H1 (cell line): ENCODE data around the gene GCAT. TPM values are rescaled to one million over a fixed set of nuclear protein-coding genes. Genes with fewer than 3 reads are reported as not detected.

Experiments used
- CHD7 ChIP-seq: fragments of 300-600 bp; sonication (generic); IDR thresholded peaks from 2 replicates; pipeline ENCODE4 v1.7.1; 2012; ENCODE audit warnings: low read length, moderate library complexity, mild to moderate bottlenecking, inconsistent platforms; ENCODE audit not compliant: insufficient replicate concordance
- polyA plus RNA-seq, 7 experiments: library from polyadenylated mRNA; depleted of rRNA in 3 of 7; stranded (reverse) in 5 of 7; unstranded in 2 of 7; fragments of >200 nt in 5 of 7; fragments of 200-250 nt in 2 of 7; gene quantifications; 1 replicate in 5 of 7; 2 replicates in 1 of 7; 4 replicates in 1 of 7; pipeline versions ENCODE4 v1.2.1 to v1.2.3, GENCODE V29; 2011 to 2013; ENCODE audit warnings: missing spikeins in 2 of 7, mixed read lengths in 2 of 7
- total RNA-seq: library from RNA; stranded (reverse); fragmentation: NEBNext Ultra II Directional; extraction: Animal tissue kit (Norgen Biotek cat#: 25700); gene quantifications from 2 replicates; pipeline ENCODE4 v1.2.1, GENCODE V29; 2021

Gene GCAT
- total and polyA plus RNA-seq, 2 of the 8 experiments (the other 6 are each of a cell fraction or from before 2014, with no cell fraction given), result 24.3 to 47.5 TPM

DNA sequence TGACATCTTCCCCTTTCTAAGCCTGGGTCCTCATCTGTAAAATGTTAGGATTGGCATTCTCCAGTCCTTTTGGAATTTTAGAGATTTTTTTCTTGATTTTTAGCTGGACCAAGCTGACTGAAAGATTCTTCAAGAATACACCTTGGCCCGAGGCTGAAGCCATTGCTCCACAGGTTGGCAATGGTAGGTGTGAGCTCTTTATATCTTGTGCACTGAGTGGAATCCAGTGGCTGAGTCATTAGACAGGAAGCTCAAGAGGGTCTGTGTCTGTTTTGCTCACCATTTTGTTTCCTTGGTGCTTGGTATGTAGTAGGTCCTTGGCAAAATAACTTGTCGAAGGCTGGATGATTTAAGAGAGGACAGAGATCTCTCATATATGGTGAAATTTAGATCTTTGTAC lies 47.7 kb downstream of the GCAT start (continued):
- TF ChIP-seq CHD7, result no peak
